Measurements from ENCODE around the gene NFATC2IP. TPM values are rescaled to one million over a fixed set of nuclear protein-coding genes. Genes with fewer than 3 reads are reported as not detected.

The NFATC2IP gene
- total RNA-seq, 1 donor from 2014 or later = 26.0 TPM

GRCh38 chr16:28930652-28931051 lies 20.1 kb upstream of the NFATC2IP start:
- Histone ChIP-seq H3K27me3 (no peaks in the 10 kb centered on the region), H3K9me3 (no peaks in the 10 kb centered on the region), H3K27ac (no peak overlapping the region), H3K4me1 (peaks cover 5% of the 10 kb centered on the region), H3K36me3 (no peaks in the 10 kb centered on the region), H3K4me3 (no peak overlapping the region)
- TF ChIP-seq POLR2A (IDR thresholded peaks at IDR 0.05) (no peak), POLR2AphosphoS5 (IDR thresholded peaks at IDR 0.05; ENCODE audit: insufficient read depth in 1 of 2, low read depth in 1 of 2) (no peak)
- TF ChIP-seq, protein P1, sequence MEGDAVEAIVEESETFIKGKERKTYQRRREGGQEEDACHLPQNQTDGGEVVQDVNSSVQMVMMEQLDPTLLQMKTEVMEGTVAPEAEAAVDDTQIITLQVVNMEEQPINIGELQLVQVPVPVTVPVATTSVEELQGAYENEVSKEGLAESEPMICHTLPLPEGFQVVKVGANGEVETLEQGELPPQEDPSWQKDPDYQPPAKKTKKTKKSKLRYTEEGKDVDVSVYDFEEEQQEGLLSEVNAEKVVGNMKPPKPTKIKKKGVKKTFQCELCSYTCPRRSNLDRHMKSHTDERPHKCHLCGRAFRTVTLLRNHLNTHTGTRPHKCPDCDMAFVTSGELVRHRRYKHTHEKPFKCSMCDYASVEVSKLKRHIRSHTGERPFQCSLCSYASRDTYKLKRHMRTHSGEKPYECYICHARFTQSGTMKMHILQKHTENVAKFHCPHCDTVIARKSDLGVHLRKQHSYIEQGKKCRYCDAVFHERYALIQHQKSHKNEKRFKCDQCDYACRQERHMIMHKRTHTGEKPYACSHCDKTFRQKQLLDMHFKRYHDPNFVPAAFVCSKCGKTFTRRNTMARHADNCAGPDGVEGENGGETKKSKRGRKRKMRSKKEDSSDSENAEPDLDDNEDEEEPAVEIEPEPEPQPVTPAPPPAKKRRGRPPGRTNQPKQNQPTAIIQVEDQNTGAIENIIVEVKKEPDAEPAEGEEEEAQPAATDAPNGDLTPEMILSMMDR (IDR thresholded peaks at IDR 0.05) = no peak
- no peak for DNase-seq (ENCODE audit: extremely low spot score in 2 of 2)
- intact Hi-C loops (cut with DNase I) = no loop called here

GRCh38 chr16:28931801-28932225 lies 18.9 kb upstream of the NFATC2IP start, which contains the start of gene CD19:
Gene CD19 (plus strand): TSS chr16:28931971. CDS start chr16:28932001, 30 bp downstream.
- peaks cover 5% of the 10 kb centered on the region for H3K4me1 ChIP-seq
- no peaks in the 10 kb centered on the region for H3K9me3 ChIP-seq
- DNase-seq (ENCODE audit: extremely low spot score in 2 of 2) = no peak
- no peaks in the 10 kb centered on the region for H3K36me3 ChIP-seq
- no peak within 1 kb of the TSS for H3K4me3 ChIP-seq
- H3K27ac ChIP-seq = no peak within 1 kb of the TSS
- H3K27me3 ChIP-seq = no peaks in the 10 kb centered on the region
- TF ChIP-seq, protein P1 (IDR thresholded peaks at IDR 0.05) = no peak
- TF ChIP-seq POLR2A (IDR thresholded peaks at IDR 0.05) (no peak), POLR2AphosphoS5 (IDR thresholded peaks at IDR 0.05; ENCODE audit: insufficient read depth in 1 of 2, low read depth in 1 of 2) (no peak)
- intact Hi-C loops (cut with DNase I) = no loop called here

DNA sequence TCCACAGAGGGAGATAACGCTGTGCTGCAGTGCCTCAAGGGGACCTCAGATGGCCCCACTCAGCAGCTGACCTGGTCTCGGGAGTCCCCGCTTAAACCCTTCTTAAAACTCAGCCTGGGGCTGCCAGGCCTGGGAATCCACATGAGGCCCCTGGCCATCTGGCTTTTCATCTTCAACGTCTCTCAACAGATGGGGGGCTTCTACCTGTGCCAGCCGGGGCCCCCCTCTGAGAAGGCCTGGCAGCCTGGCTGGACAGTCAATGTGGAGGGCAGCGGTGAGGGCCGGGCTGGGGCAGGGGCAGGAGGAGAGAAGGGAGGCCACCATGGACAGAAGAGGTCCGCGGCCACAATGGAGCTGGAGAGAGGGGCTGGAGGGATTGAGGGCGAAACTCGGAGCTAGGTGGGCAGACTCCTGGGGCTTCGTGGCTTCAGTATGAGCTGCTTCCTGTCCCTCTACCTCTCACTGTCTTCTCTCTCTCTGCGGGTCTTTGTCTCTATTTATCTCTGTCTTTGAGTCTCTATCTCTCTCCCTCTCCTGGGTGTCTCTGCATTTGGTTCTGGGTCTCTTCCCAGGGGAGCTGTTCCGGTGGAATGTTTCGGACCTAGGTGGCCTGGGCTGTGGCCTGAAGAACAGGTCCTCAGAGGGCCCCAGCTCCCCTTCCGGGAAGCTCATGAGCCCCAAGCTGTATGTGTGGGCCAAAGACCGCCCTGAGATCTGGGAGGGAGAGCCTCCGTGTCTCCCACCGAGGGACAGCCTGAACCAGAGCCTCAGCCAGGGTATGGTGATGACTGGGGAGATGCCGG lies 18.2 kb upstream of the NFATC2IP start:
- TF ChIP-seq POLR2A (IDR thresholded peaks at IDR 0.05) = no peak
- no peak for TF ChIP-seq POLR2AphosphoS5 (IDR thresholded peaks at IDR 0.05; ENCODE audit: insufficient read depth in 1 of 2, low read depth in 1 of 2)
- TF ChIP-seq, protein P1 (IDR thresholded peaks at IDR 0.05) = no peak
- Histone ChIP-seq H3K9me3 (no peaks in the 10 kb centered on the region), H3K27ac (no peak overlapping the region), H3K27me3 (no peaks in the 10 kb centered on the region), H3K4me1 (peaks cover 5% of the 10 kb centered on the region), H3K36me3 (no peaks in the 10 kb centered on the region), H3K4me3 (no peak overlapping the region)
- intact Hi-C loops (cut with DNase I) = no loop called here
- DNase-seq (ENCODE audit: extremely low spot score in 2 of 2) = no peak

GRCh38 chr16:28933171-28933570 lies 17.6 kb upstream of the NFATC2IP start:
- Histone ChIP-seq H3K27ac (no peak overlapping the region), H3K36me3 (no peaks in the 10 kb centered on the region), H3K4me3 (no peak overlapping the region), H3K27me3 (no peaks in the 10 kb centered on the region), H3K9me3 (no peaks in the 10 kb centered on the region), H3K4me1 (peaks cover 5% of the 10 kb centered on the region)
- no peak for DNase-seq (ENCODE audit: extremely low spot score in 2 of 2)
- intact Hi-C loops (cut with DNase I) = no loop called here
- no peak for TF ChIP-seq POLR2AphosphoS5 (IDR thresholded peaks at IDR 0.05; ENCODE audit: insufficient read depth in 1 of 2, low read depth in 1 of 2)
- TF ChIP-seq, protein P1 (IDR thresholded peaks at IDR 0.05) = no peak
- TF ChIP-seq POLR2A (IDR thresholded peaks at IDR 0.05) = no peak

- Histone ChIP-seq H3K27me3 (no peaks in the 10 kb centered on the region), H3K36me3 (no peaks in the 10 kb centered on the region), H3K4me1 (peaks cover 5% of the 10 kb centered on the region), H3K4me3 (no peak overlapping the region), H3K27ac (no peak overlapping the region), H3K9me3 (no peaks in the 10 kb centered on the region)
- TF ChIP-seq, protein P1 (IDR thresholded peaks at IDR 0.05) = no peak
- no peak for TF ChIP-seq POLR2A (IDR thresholded peaks at IDR 0.05)
- TF ChIP-seq POLR2AphosphoS5 (IDR thresholded peaks at IDR 0.05; ENCODE audit: insufficient read depth in 1 of 2, low read depth in 1 of 2) = no peak
- DNase-seq (ENCODE audit: extremely low spot score in 2 of 2) = no peak
- intact Hi-C loops (cut with DNase I) = no loop called here
These were observed 15.4 kb upstream of the NFATC2IP start for GRCh38 chr16:28935346-28935745.
